HEK293 (cell line): ENCODE results near the gene AGBL2.

Experiments used
- CTCF ChIA-PET: fragments of 350-600 bp; formaldehyde crosslinking; extraction: SDS; loops from one replicate; lab custom pipeline; 2021; ENCODE audit warnings: antibody characterized with exemption; lab: Yijun Ruan, JAX
- POLR2A ChIA-PET: fragments of 300-600 bp; formaldehyde crosslinking; extraction: SDS; loops from one replicate; lab custom pipeline; 2020; ENCODE audit warnings: antibody characterized with exemption, inconsistent platforms; lab: Yijun Ruan, JAX
- H3K27ac ChIP-seq: fragments of 200-500 bp; sonication (Bioruptor generic); 2 replicates; pipeline ENCODE4 v1.5.1; 2014; ENCODE audit warnings: low read depth, low read length, control low read depth, inconsistent platforms; ENCODE audit errors: extremely low read depth
- H3K36me3 ChIP-seq, 2 experiments: fragments of 200-500 bp in 1 of 2; sonication (Bioruptor generic) in 1 of 2; 1 replicate in 1 of 2; 2 replicates in 1 of 2; pipeline ENCODE4 v1.5.1; 2014 to 2017; ENCODE audit warnings: inconsistent platforms in 2 of 2, low read length in 2 of 2; ENCODE audit not compliant: control insufficient read depth in 2 of 2, insufficient read depth in 1 of 2
- H3K4me1 ChIP-seq: fragments of 200-500 bp; sonication (Bioruptor generic); 2 replicates; pipeline ENCODE4 v1.5.1; 2014; ENCODE audit warnings: mild to moderate bottlenecking, low read length, inconsistent platforms; ENCODE audit not compliant: control insufficient read depth, insufficient read depth
- H3K4me3 ChIP-seq: 2 replicates; pipeline ENCODE4 v1.5.1; 2011; ENCODE audit warnings: low read depth, mild to moderate bottlenecking, control low read depth, low read length, moderate library complexity
- H3K9me3 ChIP-seq: fragments of 200-500 bp; sonication (Bioruptor generic); 2 replicates; pipeline ENCODE4 v1.5.1; 2014; ENCODE audit warnings: low read depth, low read length, inconsistent platforms; ENCODE audit not compliant: control insufficient read depth, insufficient read depth
- BCL11A ChIP-seq: fragments of 450-650 bp; formaldehyde crosslinking; IDR thresholded peaks from 2 replicates; pipeline ENCODE4 v1.5.1; 2016; ENCODE audit warnings: low read depth, missing biosample characterization, missing genetic modification characterization
- CTCF ChIP-seq: fragments of 450-650 bp; formaldehyde crosslinking; IDR thresholded peaks from 2 replicates; pipeline ENCODE4 v1.5.1; 2016; ENCODE audit warnings: missing biosample characterization, missing genetic modification characterization
- FEZF1 ChIP-seq: fragments of 450-650 bp; formaldehyde crosslinking; IDR thresholded peaks from 2 replicates; pipeline ENCODE4 v1.5.1; 2016; ENCODE audit warnings: missing biosample characterization, missing genetic modification characterization
- GLIS2 ChIP-seq: fragments of 450-650 bp; formaldehyde crosslinking; IDR thresholded peaks from 2 replicates; pipeline ENCODE4 v1.5.1; 2016; ENCODE audit warnings: missing biosample characterization, missing genetic modification characterization
- YY1 ChIP-seq: fragments of 450-650 bp; formaldehyde crosslinking; IDR thresholded peaks from 2 replicates; pipeline ENCODE4 v1.5.1; 2018; ENCODE audit warnings: missing biosample characterization, missing genetic modification characterization
- ZBTB44 ChIP-seq: fragments of 450-650 bp; IDR thresholded peaks from 2 replicates; pipeline ENCODE4 v1.5.1; 2018; ENCODE audit warnings: missing biosample characterization, mild to moderate bottlenecking, missing genetic modification characterization
- ZBTB48 ChIP-seq: fragments of 450-650 bp; formaldehyde crosslinking; IDR thresholded peaks from 2 replicates; pipeline ENCODE4 v1.5.1; 2016; ENCODE audit warnings: missing biosample characterization, missing genetic modification characterization
- ZBTB49 ChIP-seq: fragments of 450-650 bp; formaldehyde crosslinking; IDR thresholded peaks from 2 replicates; pipeline ENCODE4 v1.5.1; 2016; ENCODE audit warnings: missing biosample characterization, missing genetic modification characterization, low read depth
- ZNF175 ChIP-seq: fragments of 450-650 bp; formaldehyde crosslinking; IDR thresholded peaks from 2 replicates; pipeline ENCODE4 v1.5.1; 2016; ENCODE audit warnings: missing biosample characterization, missing genetic modification characterization
- ZNF37A ChIP-seq: fragments of 450-650 bp; IDR thresholded peaks from 2 replicates; pipeline ENCODE4 v1.5.1; 2018; ENCODE audit warnings: missing biosample characterization, missing genetic modification characterization
- ZNF488 ChIP-seq: fragments of 450-650 bp; formaldehyde crosslinking; IDR thresholded peaks from 2 replicates; pipeline ENCODE4 v1.5.1; 2016; ENCODE audit warnings: missing biosample characterization, missing genetic modification characterization
- ZNF558 ChIP-seq: fragments of 450-650 bp; formaldehyde crosslinking; IDR thresholded peaks from 2 replicates; pipeline ENCODE4 v1.5.1; 2016; ENCODE audit warnings: missing biosample characterization, missing genetic modification characterization
- ZNF610 ChIP-seq: fragments of 450-650 bp; formaldehyde crosslinking; IDR thresholded peaks from 2 replicates; pipeline ENCODE4 v1.5.1; 2016; ENCODE audit warnings: missing biosample characterization, missing genetic modification characterization, borderline replicate concordance
- ZNF670 ChIP-seq: fragments of 450-650 bp; formaldehyde crosslinking; IDR thresholded peaks from 2 replicates; pipeline ENCODE4 v1.5.1; 2016; ENCODE audit warnings: missing biosample characterization, missing genetic modification characterization, low read depth
- ZNF707 ChIP-seq: fragments of 450-650 bp; formaldehyde crosslinking; IDR thresholded peaks from 2 replicates; pipeline ENCODE4 v1.5.1; 2016; ENCODE audit warnings: missing biosample characterization, missing genetic modification characterization
- ZNF792 ChIP-seq: fragments of 450-650 bp; formaldehyde crosslinking; IDR thresholded peaks from 2 replicates; pipeline ENCODE4 v1.5.1; 2016; ENCODE audit warnings: missing biosample characterization, missing genetic modification characterization
- TF ChIP-seq, protein P1 (sequence below): fragments of 450-650 bp; formaldehyde crosslinking; IDR thresholded peaks from 2 replicates; pipeline ENCODE4 v1.5.1; 2016; ENCODE audit warnings: missing biosample characterization, missing genetic modification characterization
- TF ChIP-seq, protein P2 (sequence below): fragments of 450-650 bp; formaldehyde crosslinking; IDR thresholded peaks from 2 replicates; pipeline ENCODE4 v1.5.1; 2016; ENCODE audit warnings: missing biosample characterization, missing genetic modification characterization
- TF ChIP-seq, protein P3 (sequence below): fragments of 450-650 bp; formaldehyde crosslinking; IDR thresholded peaks from 2 replicates; pipeline ENCODE4 v1.5.1; 2016; ENCODE audit warnings: missing biosample characterization, missing genetic modification characterization
- TF ChIP-seq, protein P4 (sequence below): fragments of 450-650 bp; formaldehyde crosslinking; conservative IDR thresholded peaks from 2 replicates; pipeline ENCODE4 v1.5.1; 2016; ENCODE audit warnings: low read depth, missing biosample characterization, missing genetic modification characterization

Gene AGBL2

GRCh38 chr11:47642099-47642855 is 72.9 kb downstream of the AGBL2 start, which contains the start of gene MTCH2:
MTCH2 (minus strand) TSS chr11:47642559; CDS start chr11:47642465, 94 bp downstream.
- ChIA-PET POLR2A (interaction anchor here (0.6 to 1.0 kb wide), 2 partner anchors 74 to 197 kb away, joined by 3 to 4 read pairs; no protein-coding TSS in a partner anchor), CTCF (no interaction called here)
- TF ChIP-seq, protein P1, sequence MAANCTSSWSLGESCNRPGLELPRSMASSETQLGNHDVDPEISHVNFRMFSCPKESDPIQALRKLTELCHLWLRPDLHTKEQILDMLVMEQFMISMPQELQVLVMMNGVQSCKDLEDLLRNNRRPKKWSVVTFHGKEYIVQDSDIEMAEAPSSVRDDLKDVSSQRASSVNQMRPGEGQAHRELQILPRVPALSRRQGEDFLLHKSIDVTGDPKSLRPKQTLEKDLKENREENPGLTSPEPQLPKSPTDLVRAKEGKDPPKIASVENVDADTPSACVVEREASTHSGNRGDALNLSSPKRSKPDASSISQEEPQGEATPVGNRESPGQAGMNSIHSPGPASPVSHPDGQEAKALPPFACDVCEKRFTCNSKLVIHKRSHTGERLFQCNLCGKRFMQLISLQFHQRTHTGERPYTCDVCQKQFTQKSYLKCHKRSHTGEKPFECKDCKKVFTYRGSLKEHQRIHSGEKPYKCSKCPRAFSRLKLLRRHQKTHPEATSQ (tag by site-specific recombination), result peak; percentile 89; the same call in 1 of the 2 replicates
- TF ChIP-seq CTCF (tag by site-specific recombination), result peak; percentile 67; the same call in 1 of the 2 replicates
- TF ChIP-seq BCL11A (tag by site-specific recombination), result no peak
- no peak for TF ChIP-seq ZNF670 (tag by site-specific recombination)
- TF ChIP-seq YY1 (tag by site-specific recombination), result peak; percentile 93
- TF ChIP-seq ZNF488, result no peak
- no peak for TF ChIP-seq ZNF707 (tag by site-specific recombination)
- TF ChIP-seq ZNF558 (tag by site-specific recombination), result no peak
- TF ChIP-seq, protein P2, sequence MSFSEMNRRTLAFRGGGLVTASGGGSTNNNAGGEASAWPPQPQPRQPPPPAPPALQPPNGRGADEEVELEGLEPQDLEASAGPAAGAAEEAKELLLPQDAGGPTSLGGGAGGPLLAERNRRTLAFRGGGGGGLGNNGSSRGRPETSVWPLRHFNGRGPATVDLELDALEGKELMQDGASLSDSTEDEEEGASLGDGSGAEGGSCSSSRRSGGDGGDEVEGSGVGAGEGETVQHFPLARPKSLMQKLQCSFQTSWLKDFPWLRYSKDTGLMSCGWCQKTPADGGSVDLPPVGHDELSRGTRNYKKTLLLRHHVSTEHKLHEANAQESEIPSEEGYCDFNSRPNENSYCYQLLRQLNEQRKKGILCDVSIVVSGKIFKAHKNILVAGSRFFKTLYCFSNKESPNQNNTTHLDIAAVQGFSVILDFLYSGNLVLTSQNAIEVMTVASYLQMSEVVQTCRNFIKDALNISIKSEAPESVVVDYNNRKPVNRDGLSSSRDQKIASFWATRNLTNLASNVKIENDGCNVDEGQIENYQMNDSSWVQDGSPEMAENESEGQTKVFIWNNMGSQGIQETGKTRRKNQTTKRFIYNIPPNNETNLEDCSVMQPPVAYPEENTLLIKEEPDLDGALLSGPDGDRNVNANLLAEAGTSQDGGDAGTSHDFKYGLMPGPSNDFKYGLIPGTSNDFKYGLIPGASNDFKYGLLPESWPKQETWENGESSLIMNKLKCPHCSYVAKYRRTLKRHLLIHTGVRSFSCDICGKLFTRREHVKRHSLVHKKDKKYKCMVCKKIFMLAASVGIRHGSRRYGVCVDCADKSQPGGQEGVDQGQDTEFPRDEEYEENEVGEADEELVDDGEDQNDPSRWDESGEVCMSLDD (tag by site-specific recombination), result no peak
- no peak for TF ChIP-seq FEZF1 (tag by site-specific recombination)
- TF ChIP-seq ZNF37A, result no peak
- no peak for TF ChIP-seq ZBTB44 (tag by site-specific recombination)
- peak; percentile 90; the same call in 1 of the 2 replicates for TF ChIP-seq ZNF610 (tag by site-specific recombination)
- peak; percentile 62 for TF ChIP-seq GLIS2 (tag by site-specific recombination)
- peak; percentile 76 for TF ChIP-seq ZBTB48 (tag by site-specific recombination)
- TF ChIP-seq, protein P3, sequence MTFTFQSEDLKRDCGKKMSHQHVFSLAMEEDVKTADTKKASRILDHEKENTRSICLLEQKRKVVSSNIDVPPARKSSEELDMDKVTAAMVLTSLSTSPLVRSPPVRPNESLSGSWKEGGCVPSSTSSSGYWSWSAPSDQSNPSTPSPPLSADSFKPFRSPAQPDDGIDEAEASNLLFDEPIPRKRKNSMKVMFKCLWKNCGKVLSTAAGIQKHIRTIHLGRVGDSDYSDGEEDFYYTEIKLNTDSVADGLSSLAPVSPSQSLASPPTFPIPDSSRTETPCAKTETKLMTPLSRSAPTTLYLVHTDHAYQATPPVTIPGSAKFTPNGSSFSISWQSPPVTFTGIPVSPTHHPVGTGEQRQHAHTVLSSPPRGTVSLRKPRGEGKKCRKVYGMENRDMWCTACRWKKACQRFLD, result 0 out of 2 replicates have a peak, but pooled peaks have one; percentile 56
- TF ChIP-seq ZNF792 (tag by site-specific recombination), result peak; percentile 30; the same call in 1 of the 2 replicates
- TF ChIP-seq, protein P4, sequence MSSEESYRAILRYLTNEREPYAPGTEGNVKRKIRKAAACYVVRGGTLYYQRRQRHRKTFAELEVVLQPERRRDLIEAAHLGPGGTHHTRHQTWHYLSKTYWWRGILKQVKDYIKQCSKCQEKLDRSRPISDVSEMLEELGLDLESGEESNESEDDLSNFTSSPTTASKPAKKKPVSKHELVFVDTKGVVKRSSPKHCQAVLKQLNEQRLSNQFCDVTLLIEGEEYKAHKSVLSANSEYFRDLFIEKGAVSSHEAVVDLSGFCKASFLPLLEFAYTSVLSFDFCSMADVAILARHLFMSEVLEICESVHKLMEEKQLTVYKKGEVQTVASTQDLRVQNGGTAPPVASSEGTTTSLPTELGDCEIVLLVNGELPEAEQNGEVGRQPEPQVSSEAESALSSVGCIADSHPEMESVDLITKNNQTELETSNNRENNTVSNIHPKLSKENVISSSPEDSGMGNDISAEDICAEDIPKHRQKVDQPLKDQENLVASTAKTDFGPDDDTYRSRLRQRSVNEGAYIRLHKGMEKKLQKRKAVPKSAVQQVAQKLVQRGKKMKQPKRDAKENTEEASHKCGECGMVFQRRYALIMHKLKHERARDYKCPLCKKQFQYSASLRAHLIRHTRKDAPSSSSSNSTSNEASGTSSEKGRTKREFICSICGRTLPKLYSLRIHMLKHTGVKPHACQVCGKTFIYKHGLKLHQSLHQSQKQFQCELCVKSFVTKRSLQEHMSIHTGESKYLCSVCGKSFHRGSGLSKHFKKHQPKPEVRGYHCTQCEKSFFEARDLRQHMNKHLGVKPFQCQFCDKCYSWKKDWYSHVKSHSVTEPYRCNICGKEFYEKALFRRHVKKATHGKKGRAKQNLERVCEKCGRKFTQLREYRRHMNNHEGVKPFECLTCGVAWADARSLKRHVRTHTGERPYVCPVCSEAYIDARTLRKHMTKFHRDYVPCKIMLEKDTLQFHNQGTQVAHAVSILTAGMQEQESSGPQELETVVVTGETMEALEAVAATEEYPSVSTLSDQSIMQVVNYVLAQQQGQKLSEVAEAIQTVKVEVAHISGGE (tag by site-specific recombination), result peak; percentile 37; the same call in 1 of the 2 replicates
- TF ChIP-seq ZBTB49 (tag by site-specific recombination), result no peak
- TF ChIP-seq ZNF175 (tag by site-specific recombination), result no peak

More at GRCh38 chr11:47642099-47642855, 72.9 kb downstream of the AGBL2 start, which contains the start of gene MTCH2:
- Histone ChIP-seq H3K36me3 (peaks cover 2 to 25% of the 10 kb centered on the region in 2 experiments), H3K4me3 (peak within 1 kb of the TSS; percentile 93), H3K27ac (peak within 1 kb of the TSS; percentile 87), H3K9me3 (no peaks in the 10 kb centered on the region), H3K4me1 (no peaks in the 10 kb centered on the region)
